Measurements from ENCODE around the gene AMD1.

GRCh38 chr6:110858016-110858415 lies 16.6 kb upstream of the AMD1 start:
- no peak for TF ChIP-seq CTCF (conservative IDR thresholded peaks at IDR 0.05; ENCODE audit: low read length)
- TF ChIP-seq EZH2phosphoT487 (IDR thresholded peaks at IDR 0.05; ENCODE audit: borderline replicate concordance, low read depth, low read length) = no peak

Data from OCI-LY7 (cell line).